Erythroblast (primary cell): ENCODE results near the gene CETP.

ENCODE experiments used
- DNase-seq, 2 experiments: peaks; one replicate each; lab custom pipeline; 2025; lab: John Stamatoyannopoulos, UW
- GATA1 ChIP-seq: IDR thresholded peaks from 2 replicates; pipeline ENCODE4 v1.6.1; 2011; ENCODE audit warnings: low read depth, mild to moderate bottlenecking, control low read depth, low read length, moderate library complexity
- POLR2A ChIP-seq: IDR thresholded peaks from 2 replicates; pipeline ENCODE4 v1.6.1; 2011; ENCODE audit warnings: mild to moderate bottlenecking, low read length

CETP gene

DNA sequence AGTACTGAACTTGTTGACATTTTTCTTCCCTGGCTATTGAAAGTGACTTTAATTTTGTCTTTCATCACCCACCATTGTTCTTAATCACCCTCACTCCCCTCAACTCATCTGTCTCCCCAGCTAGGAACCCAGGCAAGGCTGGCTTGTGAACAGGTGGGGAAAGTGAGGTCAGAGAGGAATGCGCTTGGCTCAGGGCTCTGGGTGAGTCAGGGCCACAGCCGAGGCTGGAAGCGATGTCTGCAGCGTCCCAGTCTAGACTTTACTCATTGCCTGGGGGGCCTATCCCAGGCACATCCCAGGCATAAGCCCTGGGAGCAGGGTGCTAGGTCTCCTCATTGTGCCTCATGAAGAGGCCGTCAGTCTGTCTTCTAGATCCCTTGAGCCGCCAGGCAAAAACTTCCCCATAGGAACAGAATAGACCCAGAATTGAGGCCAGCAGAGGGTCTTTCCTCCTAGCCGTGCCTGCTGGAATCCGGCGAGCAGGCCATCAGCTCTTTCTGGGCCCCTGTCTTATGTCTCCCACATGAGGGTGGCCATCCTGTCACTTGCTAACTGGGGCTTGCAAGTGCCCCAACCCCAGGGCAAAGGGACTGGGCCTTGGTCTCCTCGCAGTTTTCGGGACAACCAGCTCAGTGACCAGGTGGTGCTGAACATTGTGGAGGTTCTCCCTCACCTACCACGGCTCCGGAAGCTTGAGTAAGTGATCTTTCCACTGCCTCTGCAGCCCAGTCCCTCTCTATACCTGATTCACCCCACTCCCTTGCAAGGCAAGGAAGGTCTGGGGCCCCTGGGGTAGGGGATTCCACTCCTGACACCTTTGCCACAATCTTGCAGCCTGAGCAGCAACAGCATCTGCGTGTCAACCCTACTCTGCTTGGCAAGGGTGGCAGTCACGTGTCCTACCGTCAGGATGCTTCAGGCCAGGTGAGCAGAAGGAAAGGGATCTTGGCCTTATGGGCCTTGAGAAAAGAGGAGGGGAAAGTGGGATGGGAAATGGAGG, 67.7 kb downstream of the CETP start:
- TF ChIP-seq POLR2A = no peak
- no peak for TF ChIP-seq GATA1
- DNase-seq = no peak

GRCh38 chr16:57030346-57030902, 68.7 kb downstream of the CETP start:
- TF ChIP-seq POLR2A (no peak), GATA1 (no peak)

DNA sequence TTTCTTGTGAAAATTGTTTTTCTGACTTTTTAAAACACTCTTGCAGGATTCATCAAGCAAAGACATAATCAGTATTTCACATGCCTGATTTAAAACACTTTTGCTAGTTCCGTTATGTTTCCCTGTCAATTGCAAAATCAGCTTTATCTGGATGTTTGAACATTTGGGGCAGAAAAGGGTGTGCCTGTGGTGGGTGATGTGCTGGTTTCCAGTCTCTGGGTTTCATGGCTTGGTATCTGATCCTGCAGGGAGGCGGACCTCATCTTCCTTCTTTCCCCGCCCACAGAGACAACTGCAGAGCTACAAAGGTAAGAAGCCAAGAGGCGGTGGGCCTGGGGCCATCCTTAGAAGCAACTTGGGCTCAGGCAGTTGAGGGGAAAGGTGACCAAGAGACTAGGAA, 69.4 kb downstream of the CETP start:
- no peak for DNase-seq
- TF ChIP-seq POLR2A = no peak
- no peak for TF ChIP-seq GATA1

More at GRCh38 chr16:57030346-57030902, 68.7 kb downstream of the CETP start:
- no peak for DNase-seq

- DNase-seq = no peak
- TF ChIP-seq GATA1 (no peak), POLR2A (no peak)
These were observed 70.6 kb downstream of the CETP start for GRCh38 chr16:57032346-57032745.

DNA sequence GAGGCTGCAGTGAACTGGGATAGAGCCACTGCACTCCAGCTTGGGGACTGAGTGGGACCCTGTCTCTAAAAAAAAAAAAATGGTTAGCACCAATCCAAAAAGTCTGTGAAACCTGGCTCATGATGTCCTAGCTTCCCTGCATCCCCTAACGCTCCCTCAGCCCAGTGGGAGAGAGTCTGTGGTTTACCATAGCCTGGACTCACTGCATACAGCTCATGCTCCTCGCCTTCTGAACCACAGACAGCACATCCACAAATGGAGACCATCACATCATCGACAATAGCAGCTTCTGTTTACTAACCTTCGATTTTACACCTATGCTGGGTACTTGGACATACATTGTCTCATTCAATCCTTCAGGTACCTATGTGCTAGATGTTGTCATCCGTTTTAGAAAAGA, 71.2 kb downstream of the CETP start:
- no peak for DNase-seq
- no peak for TF ChIP-seq GATA1
- TF ChIP-seq POLR2A = no peak
